IPS-NIHi11 (cell line): Measurements from ENCODE around the gene FCHSD2.
"Not testable (repeated sequence)": the region's sequence is repeated elsewhere in the genome, so short reads cannot be mapped to it uniquely, and the experiment has no call there.

ENCODE experiments used
- DNase-seq: peaks from one replicate; pipeline ENCODE4 v3.0.0; 2012; ENCODE audit warnings: mixed read lengths, low spot score

FCHSD2 gene

GRCh38 chr11:72834905-72835304 is 307.2 kb downstream of the FCHSD2 start:
- DNase-seq, result no peak

- DNase-seq, result no peak
Observed at GRCh38 chr11:72833811-72834493, 308.2 kb downstream of the FCHSD2 start.

DNA sequence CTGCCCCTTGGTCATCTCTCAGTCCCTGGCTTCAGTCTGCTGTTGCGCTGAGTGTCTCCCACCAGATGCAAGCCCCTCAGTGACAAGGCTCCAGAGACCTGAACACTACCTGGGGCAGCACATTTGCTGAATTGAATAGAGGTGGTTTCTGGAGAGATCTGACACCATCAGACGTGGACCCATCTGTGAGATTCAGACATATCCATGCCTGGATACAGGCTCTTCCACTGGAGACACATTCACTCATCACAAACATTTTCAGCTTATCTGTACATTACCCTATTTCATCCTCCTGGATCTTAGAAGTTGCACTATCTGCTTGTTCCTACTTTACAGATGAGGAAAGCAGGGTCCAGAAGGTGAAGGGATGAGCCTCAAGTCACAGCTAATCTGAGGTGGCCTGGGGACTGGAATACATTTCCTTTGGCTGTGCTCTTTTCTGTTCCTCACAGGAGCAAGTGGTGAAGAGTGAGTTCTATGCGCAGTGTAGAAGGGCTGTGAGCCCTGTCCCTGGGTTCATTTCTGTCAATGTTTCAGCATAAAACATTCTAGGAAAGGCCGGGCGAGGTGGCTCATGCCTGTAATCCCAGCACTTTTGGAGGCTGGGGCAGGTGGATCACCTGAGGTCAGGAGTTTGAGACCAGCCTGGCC is 308.9 kb downstream of the FCHSD2 start:
- DNase-seq, result no peak

DNA sequence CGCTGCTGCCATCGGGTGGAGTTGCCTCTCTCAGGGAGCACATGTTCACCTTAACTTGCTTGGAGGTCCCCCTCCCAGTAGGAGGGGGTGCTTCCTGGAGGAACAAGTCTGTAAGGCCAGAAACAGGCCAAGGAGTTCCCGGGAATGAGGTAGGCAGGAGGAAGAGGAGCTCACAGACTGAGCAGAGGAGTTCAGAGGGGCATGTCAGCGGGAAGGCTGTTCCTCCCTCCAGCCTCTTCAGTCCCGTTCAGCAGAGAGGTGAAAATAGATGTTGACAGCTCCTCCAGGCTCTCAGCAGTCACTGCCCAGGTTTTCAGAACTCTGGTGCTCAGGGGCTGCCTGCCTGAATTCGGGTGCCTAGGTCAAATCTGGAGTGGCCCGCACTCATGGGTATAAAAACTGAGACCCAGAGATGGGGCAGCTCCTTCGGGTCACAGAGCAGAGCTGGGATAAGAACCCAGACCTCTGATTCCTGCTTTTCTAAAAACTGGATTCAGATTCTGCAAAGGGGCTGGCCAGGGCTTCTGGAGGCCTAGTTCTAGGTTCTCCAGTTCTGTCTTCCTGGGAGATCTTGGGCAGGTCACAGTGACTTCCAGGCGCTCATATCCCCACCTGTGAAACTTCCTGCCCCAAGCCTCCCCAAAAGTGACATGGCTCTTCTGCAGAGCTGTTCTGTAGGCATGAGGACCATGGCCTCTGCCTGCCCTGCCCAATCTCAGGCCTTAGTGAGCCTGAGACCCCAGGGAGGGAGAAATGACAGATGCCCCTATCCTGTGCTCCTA is 309.6 kb downstream of the FCHSD2 start:
- no peak for DNase-seq

DNA sequence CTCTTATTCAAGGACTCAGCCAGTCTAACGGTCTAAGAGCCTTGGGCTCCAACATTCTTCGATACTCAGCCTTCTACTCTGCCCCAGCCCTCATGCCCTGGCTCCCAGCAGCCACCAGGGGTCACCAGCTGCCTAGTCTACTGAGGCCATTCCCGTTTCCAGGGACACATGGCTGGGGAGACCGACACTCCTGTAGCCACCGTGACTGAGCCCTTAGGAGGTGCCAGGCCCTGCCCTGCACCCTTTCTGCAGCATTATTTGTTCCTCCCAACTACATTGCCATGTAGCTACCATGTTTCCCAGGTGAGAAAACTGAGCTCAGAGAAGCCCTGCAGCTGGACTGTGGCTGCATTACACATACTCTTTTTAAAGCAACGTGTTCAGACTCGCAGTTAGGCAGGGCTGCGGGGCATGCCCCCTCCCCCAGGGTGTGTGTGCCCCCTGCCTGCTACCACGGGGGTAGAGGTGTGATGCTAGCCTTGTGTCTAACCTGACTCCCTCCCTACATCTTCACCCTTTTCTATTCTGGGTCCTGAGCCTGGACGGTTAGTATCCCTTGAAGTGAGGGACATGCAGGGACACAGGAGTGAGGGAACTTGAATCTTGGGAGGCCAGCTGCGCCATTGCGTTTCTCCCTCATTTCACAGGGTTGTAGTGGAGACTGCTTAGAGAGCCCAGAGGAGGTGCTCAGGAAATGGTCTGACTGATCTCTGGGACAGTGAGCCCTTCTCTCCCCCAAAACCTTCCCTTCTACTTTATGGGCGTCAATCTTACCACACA is 310.4 kb downstream of the FCHSD2 start:
- peak; percentile 81 for DNase-seq

- no peak for DNase-seq
Observed at GRCh38 chr11:72829884-72830533, 312.1 kb downstream of the FCHSD2 start.

DNA sequence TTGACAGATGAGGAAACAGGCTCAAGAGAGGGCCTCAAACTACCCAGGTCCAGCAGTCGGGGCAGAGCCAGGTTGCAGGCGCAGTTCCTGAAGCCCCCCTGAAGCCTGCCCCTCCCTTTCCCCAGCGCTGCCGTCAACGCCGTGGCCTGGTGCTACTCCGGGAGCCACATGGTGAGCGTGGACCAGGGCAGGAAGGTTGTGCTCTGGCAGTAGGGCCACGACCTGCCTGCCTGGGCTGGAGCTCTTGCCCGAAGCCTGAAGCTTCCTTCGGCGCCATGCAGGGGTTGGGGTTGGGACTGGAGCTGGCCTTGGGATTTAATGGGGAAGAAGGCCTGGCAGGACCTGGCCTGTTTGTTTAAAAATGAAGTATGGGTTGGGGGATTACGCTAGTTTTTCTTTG is 312.9 kb downstream of the FCHSD2 start:
- no peak for DNase-seq

- DNase-seq, result no peak
Observed at GRCh38 chr11:72828692-72829101, 313.4 kb downstream of the FCHSD2 start.

- DNase-seq, result no peak
Observed at GRCh38 chr11:72828081-72828567, 314.0 kb downstream of the FCHSD2 start.

- not testable (repeated sequence) for DNase-seq
Observed at GRCh38 chr11:72827656-72828055, 314.5 kb downstream of the FCHSD2 start.

- DNase-seq, result no peak
Observed at GRCh38 chr11:72826942-72827480, 315.1 kb downstream of the FCHSD2 start.

GRCh38 chr11:72826191-72826941 is 315.8 kb downstream of the FCHSD2 start:
- no peak for DNase-seq

- DNase-seq, result no peak
Observed at GRCh38 chr11:72825661-72826060, 316.5 kb downstream of the FCHSD2 start.

- DNase-seq, result no peak
Observed at GRCh38 chr11:72824811-72825505, 317.2 kb downstream of the FCHSD2 start.

- no peak for DNase-seq
Observed at GRCh38 chr11:72824020-72824419, 318.1 kb downstream of the FCHSD2 start.

DNA sequence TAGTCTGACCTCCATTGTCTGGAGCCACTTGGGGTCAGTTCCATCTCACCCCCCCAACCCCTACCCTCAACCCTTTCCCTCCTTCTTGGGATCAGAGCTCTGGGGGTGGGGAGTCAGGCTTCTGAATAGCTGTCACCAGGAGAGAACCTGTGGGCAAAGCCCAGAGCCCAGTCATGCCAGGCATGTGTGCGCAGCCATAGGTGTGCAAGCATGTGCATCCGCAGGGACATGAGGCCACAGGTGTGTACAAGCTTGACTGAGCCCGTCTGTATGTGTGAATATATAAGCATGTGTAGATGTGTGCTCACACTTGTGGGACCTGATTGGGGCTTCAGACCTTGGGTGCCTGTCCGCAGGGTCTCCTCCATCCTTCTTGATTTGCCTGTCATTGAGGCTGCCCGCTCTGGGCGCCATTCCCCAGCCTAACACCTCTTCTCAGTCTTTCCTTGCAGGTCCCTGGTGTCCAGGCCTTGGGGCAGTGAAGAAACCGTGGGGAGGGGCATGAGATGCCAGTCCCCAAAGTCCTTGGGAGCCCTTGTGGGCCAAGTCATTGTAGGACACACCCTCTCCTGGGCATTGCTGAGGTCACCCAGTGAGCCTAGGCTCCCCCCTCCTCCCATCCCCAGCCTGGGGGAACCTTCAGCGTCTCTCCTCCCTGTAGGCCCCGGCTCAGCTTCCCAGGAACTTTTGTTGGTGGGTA is 318.9 kb downstream of the FCHSD2 start:
- no peak for DNase-seq

GRCh38 chr11:72821920-72822799 is 320.0 kb downstream of the FCHSD2 start:
- DNase-seq, result peak; percentile 98

DNA sequence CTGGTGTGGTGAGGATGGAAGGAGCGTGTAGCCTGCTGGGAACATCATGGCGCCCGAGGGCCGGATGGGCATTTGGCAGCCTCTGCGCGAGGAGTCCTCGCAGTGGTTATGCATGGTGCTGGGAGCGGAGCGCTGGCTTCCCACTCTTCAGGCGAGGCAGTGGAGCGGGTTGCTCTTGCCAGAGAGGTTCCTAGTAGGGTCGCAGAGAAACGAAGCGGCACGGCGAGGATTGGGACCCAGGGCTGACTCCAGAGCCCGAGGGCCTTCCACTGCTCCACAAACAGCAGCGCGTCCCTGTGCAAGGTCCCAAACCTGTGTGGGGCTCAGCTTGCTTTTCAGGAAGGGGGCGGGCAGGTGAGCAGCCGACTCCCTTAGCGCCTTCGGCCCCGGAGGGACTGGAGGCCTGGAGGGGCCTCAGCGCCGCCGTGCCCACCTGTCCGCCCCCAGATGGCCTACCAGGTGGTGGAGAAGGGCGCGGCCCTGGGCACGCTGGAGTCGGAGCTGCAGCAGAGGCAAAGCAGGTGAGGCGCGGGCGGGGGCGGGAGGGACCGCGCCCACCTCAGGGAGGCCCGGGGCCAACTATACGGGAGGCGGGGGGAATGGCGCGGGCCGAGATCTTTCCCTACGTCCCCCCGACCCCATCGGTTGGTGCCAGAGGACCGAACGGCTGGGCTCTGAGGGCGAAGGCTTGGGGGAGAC is 320.7 kb downstream of the FCHSD2 start:
- peak; percentile 21 for DNase-seq
